ENCODE results near the gene HAND2. TPM values are rescaled to one million over a fixed set of nuclear protein-coding genes. Genes with fewer than 3 reads are reported as not detected.
A peak's percentile ranks its signal among the peaks of the same experiment; 100 is the strongest.

HAND2 gene
- polyA plus RNA-seq, 1 donor, result 0.77 TPM

- DNase-seq, result no peak
These were observed 10.6 kb downstream of the HAND2 start for GRCh38 chr4:173519111-173520101.

- DNase-seq, result no peak
These were observed 11.5 kb downstream of the HAND2 start for GRCh38 chr4:173518425-173519102.

- no peak for DNase-seq
These were observed 12.1 kb downstream of the HAND2 start for GRCh38 chr4:173517781-173518424.

- DNase-seq, result no peak
These were observed 13.2 kb downstream of the HAND2 start for GRCh38 chr4:173516621-173517524.

GRCh38 chr4:173515458-173515857, 14.6 kb downstream of the HAND2 start:
- no peak for DNase-seq

- no peak for DNase-seq
These were observed 15.3 kb downstream of the HAND2 start for GRCh38 chr4:173514641-173515217.

- no peak for DNase-seq
These were observed 16.4 kb downstream of the HAND2 start for GRCh38 chr4:173513651-173514050.

- no peak for DNase-seq
These were observed 18.2 kb downstream of the HAND2 start for GRCh38 chr4:173511787-173512361.

GRCh38 chr4:173509036-173510001, 20.7 kb downstream of the HAND2 start:
- peak; percentile 72 for DNase-seq

- DNase-seq, result no peak
These were observed 21.5 kb downstream of the HAND2 start for GRCh38 chr4:173508386-173509035.

GRCh38 chr4:173507471-173508385, 22.3 kb downstream of the HAND2 start:
- DNase-seq, result no peak

GRCh38 chr4:173506597-173507211, 23.3 kb downstream of the HAND2 start:
- DNase-seq, result no peak

- no peak for DNase-seq
These were observed 24.0 kb downstream of the HAND2 start for GRCh38 chr4:173505924-173506518.

- no peak for DNase-seq
These were observed 25.9 kb downstream of the HAND2 start for GRCh38 chr4:173504181-173504503.

- no peak for DNase-seq
These were observed 26.5 kb downstream of the HAND2 start for GRCh38 chr4:173503330-173504180.

GRCh38 chr4:173502282-173502681, 27.7 kb downstream of the HAND2 start:
- no peak for DNase-seq
